ENCODE results near the gene FGG. TPM values are rescaled to one million over a fixed set of nuclear protein-coding genes. Genes with fewer than 3 reads are reported as not detected.

The FGG gene
- total and polyA plus RNA-seq, 8 donors, result 0.20 to 3.1 (median 2.1) TPM; not detected in 3

GRCh38 chr4:154617820-154618317 lies 5.4 kb upstream of the FGG start:
- H3K9me3 ChIP-seq, result no peaks in the 10 kb centered on the region
- H3K36me3 ChIP-seq, result no peaks in the 10 kb centered on the region
- intact Hi-C loops (cut with DNase I; ENCODE audit: low total_unique reads), result no loop called here
- no peak for TF ChIP-seq EP300 (IDR thresholded peaks at IDR 0.05)
- no peak for TF ChIP-seq POLR2AphosphoS5 (IDR thresholded peaks at IDR 0.05)
- TF ChIP-seq POLR2A (IDR thresholded peaks at IDR 0.05), result no peak
- TF ChIP-seq CTCF (IDR thresholded peaks at IDR 0.05), result no peak
- no peak overlapping the region for H3K4me3 ChIP-seq
- H3K27me3 ChIP-seq, result no peaks in the 10 kb centered on the region
- no peak overlapping the region for H3K27ac ChIP-seq
- 17 to 44% (median 33%) methylated on average over 5 of the region's 5 CpGs for WGBS, 5 donors
- peaks cover 0 to 20% (median 9%) of the 10 kb centered on the region in 4 donors for H3K4me1 ChIP-seq
- peak in 1 of 2 donors; percentile 16 for DNase-seq

GRCh38 chr4:154616731-154617130 lies 4.3 kb upstream of the FGG start:
- no peaks in the 10 kb centered on the region for H3K9me3 ChIP-seq
- H3K27me3 ChIP-seq, result no peaks in the 10 kb centered on the region
- peak in 1 of 2 donors; percentile 44 for DNase-seq
- H3K4me1 ChIP-seq, result peaks cover 0 to 20% (median 9%) of the 10 kb centered on the region in 4 donors
- TF ChIP-seq POLR2AphosphoS5 (IDR thresholded peaks at IDR 0.05) (no peak), POLR2A (IDR thresholded peaks at IDR 0.05) (no peak), EP300 (IDR thresholded peaks at IDR 0.05) (no peak), CTCF (IDR thresholded peaks at IDR 0.05) (no peak)
- 3 to 54% (median 45%) methylated on average over 2 of the region's 2 CpGs for WGBS, 5 donors
- H3K36me3 ChIP-seq, result no peaks in the 10 kb centered on the region
- intact Hi-C loops (cut with DNase I; ENCODE audit: low total_unique reads), result no loop called here
- no peak overlapping the region for H3K27ac ChIP-seq
- no peak overlapping the region for H3K4me3 ChIP-seq

- H3K4me1 ChIP-seq, result peaks cover 0 to 20% (median 9%) of the 10 kb centered on the region in 4 donors
- intact Hi-C loops (cut with DNase I; ENCODE audit: low total_unique reads), result no loop called here
- no peak overlapping the region for H3K4me3 ChIP-seq
- 34 to 60% (median 57%) methylated on average over 4 of the region's 4 CpGs for WGBS, 5 donors
- no peaks in the 10 kb centered on the region for H3K27me3 ChIP-seq
- TF ChIP-seq EP300 (IDR thresholded peaks at IDR 0.05) (no peak), CTCF (IDR thresholded peaks at IDR 0.05) (no peak), POLR2AphosphoS5 (IDR thresholded peaks at IDR 0.05) (no peak), POLR2A (IDR thresholded peaks at IDR 0.05) (no peak)
- H3K36me3 ChIP-seq, result no peaks in the 10 kb centered on the region
- no peak overlapping the region for H3K27ac ChIP-seq
- DNase-seq, result peak in 1 of 2 donors; percentile 30
- H3K9me3 ChIP-seq, result no peaks in the 10 kb centered on the region
Observed at GRCh38 chr4:154616287-154616686, 3.8 kb upstream of the FGG start.

GRCh38 chr4:154615211-154615610 lies 2.8 kb upstream of the FGG start:
- Histone ChIP-seq H3K27ac (no peak overlapping the region), H3K9me3 (no peaks in the 10 kb centered on the region), H3K36me3 (no peaks in the 10 kb centered on the region), H3K27me3 (no peaks in the 10 kb centered on the region), H3K4me3 (no peak overlapping the region), H3K4me1 (peaks cover 0 to 20% (median 9%) of the 10 kb centered on the region in 4 donors)
- intact Hi-C loops (cut with DNase I; ENCODE audit: low total_unique reads), result no loop called here
- no peak for TF ChIP-seq POLR2AphosphoS5 (IDR thresholded peaks at IDR 0.05)
- TF ChIP-seq POLR2A (IDR thresholded peaks at IDR 0.05), result no peak
- TF ChIP-seq CTCF (IDR thresholded peaks at IDR 0.05), result no peak
- no peak for DNase-seq
- 49 to 65% (median 57%) methylated on average over 1 of the region's 1 CpG for WGBS, 5 donors

Measured in stomach (tissue), 9 donors.